Neural progenitor cell (in vitro differentiated cells): Measurements from ENCODE around the gene PSG1. TPM values are rescaled to one million over a fixed set of nuclear protein-coding genes. Genes with fewer than 3 reads are reported as not detected.

Experiments
- DNase-seq: peaks from one replicate; pipeline ENCODE4 v3.0.0-alpha.2; 2016; ENCODE audit warnings: low spot score
- H2AFZ ChIP-seq: fragments of 200-600 bp; sonication (generic); replicated peaks from 2 replicates; pipeline ENCODE4 v1.6.1; 2016; ENCODE audit warnings: antibody characterized with exemption
- H3F3A ChIP-seq: fragments of 200-600 bp; sonication (generic); 2 replicates; pipeline ENCODE4 v1.6.1; 2016; ENCODE audit warnings: antibody characterized with exemption, low read depth
- H3K27ac ChIP-seq: fragments of 200-600 bp; sonication (generic); 2 replicates; pipeline ENCODE4 v1.5.1; 2016; ENCODE audit warnings: mild to moderate bottlenecking
- H3K27me3 ChIP-seq: fragments of 200-600 bp; sonication (generic); 2 replicates; pipeline ENCODE4 v1.6.1; 2016; ENCODE audit warnings: mild to moderate bottlenecking, moderate library complexity
- H3K36me3 ChIP-seq: fragments of 200-600 bp; sonication (generic); 2 replicates; pipeline ENCODE4 v1.5.1; 2016
- H3K4me1 ChIP-seq: fragments of 200-600 bp; sonication (generic); 2 replicates; pipeline ENCODE4 v1.6.1; 2016; ENCODE audit warnings: mixed run types
- H3K4me2 ChIP-seq: fragments of 200-600 bp; sonication (generic); 2 replicates; pipeline ENCODE4 v1.6.1; 2016
- H3K4me3 ChIP-seq: fragments of 200-600 bp; sonication (generic); 2 replicates; pipeline ENCODE4 v1.5.1; 2016
- H3K79me2 ChIP-seq: fragments of 200-600 bp; sonication (generic); 2 replicates; pipeline ENCODE4 v1.6.1; 2016; ENCODE audit warnings: low read depth
- H3K9ac ChIP-seq: fragments of 200-600 bp; sonication (generic); 2 replicates; pipeline ENCODE4 v1.6.1; 2016
- H3K9me3 ChIP-seq: fragments of 200-600 bp; sonication (generic); 2 replicates; pipeline ENCODE4 v1.5.1; 2016; ENCODE audit warnings: low read depth
- H4K20me1 ChIP-seq: fragments of 200-600 bp; sonication (generic); 2 replicates; pipeline ENCODE4 v1.6.1; 2016; ENCODE audit warnings: low read depth
- H3K27ac Mint-ChIP-seq: 3 replicates; pipeline ENCODE4 v1.8.0; 2021; ENCODE audit warnings: mixed read lengths
- H3K27me3 Mint-ChIP-seq: 2 replicates; pipeline ENCODE4 v1.8.0; 2022; ENCODE audit warnings: low read depth, mild to moderate bottlenecking, inconsistent platforms, moderate library complexity, mixed read lengths; ENCODE audit not compliant: insufficient read depth
- H3K36me3 Mint-ChIP-seq: 3 replicates; pipeline ENCODE4 v1.8.0; 2021; ENCODE audit warnings: mixed read lengths
- H3K4me1 Mint-ChIP-seq: 3 replicates; pipeline ENCODE4 v1.8.0; 2021; ENCODE audit warnings: mixed read lengths
- H3K4me3 Mint-ChIP-seq: 3 replicates; pipeline ENCODE4 v1.8.0; 2021; ENCODE audit warnings: mild to moderate bottlenecking, moderate library complexity, mixed read lengths
- H3K9me3 Mint-ChIP-seq: 3 replicates; pipeline ENCODE4 v1.8.0; 2020; ENCODE audit warnings: mixed read lengths
- CTCF ChIP-seq: fragments of 200-600 bp; sonication (generic); IDR thresholded peaks from 2 replicates; pipeline ENCODE4 v1.5.1; 2017; ENCODE audit warnings: antibody characterized with exemption, mild to moderate bottlenecking
- EZH2 ChIP-seq: fragments of 200-600 bp; sonication (generic); IDR thresholded peaks from 2 replicates; pipeline ENCODE4 v1.6.1; 2017; ENCODE audit warnings: antibody characterized with exemption, mild to moderate bottlenecking, moderate library complexity
- EZH2phosphoT487 ChIP-seq: fragments of 200-600 bp; sonication (generic); IDR thresholded peaks from 2 replicates; pipeline ENCODE4 v1.6.1; 2017; ENCODE audit warnings: antibody characterized with exemption
- total RNA-seq: library from RNA; depleted of rRNA; stranded (reverse); fragments of >200 nt; gene quantifications from 2 replicates; pipeline ENCODE4 v1.2.3, GENCODE V29; 2015; ENCODE audit warnings: low replicate concordance

Gene PSG1
- total RNA-seq, 1 donor from 2014 or later, result not detected

- Histone ChIP-seq H3F3A (no peaks in the 10 kb centered on the region), H3K9me3 (no peaks in the 10 kb centered on the region), H3K79me2 (no peaks in the 10 kb centered on the region), H4K20me1 (no peaks in the 10 kb centered on the region), H3K27me3 (no peaks in the 10 kb centered on the region), H3K4me1 (no peaks in the 10 kb centered on the region), H3K36me3 (no peaks in the 10 kb centered on the region), H2AFZ (no peak overlapping the region), H3K9ac (no peak overlapping the region), H3K4me2 (no peak overlapping the region), H3K4me3 (no peak overlapping the region), H3K27ac (no peak overlapping the region)
- peaks cover 39% of the 10 kb centered on the region for H3K9me3 Mint-ChIP-seq
- peaks cover 10% of the 10 kb centered on the region for H3K27me3 Mint-ChIP-seq
- no peaks in the 10 kb centered on the region for H3K4me1 Mint-ChIP-seq
- no peak overlapping the region for H3K27ac Mint-ChIP-seq
- TF ChIP-seq EZH2phosphoT487, result no peak
- TF ChIP-seq EZH2, result no peak
- TF ChIP-seq CTCF, result no peak
- H3K36me3 Mint-ChIP-seq, result no peaks in the 10 kb centered on the region
- no peak overlapping the region for H3K4me3 Mint-ChIP-seq
- DNase-seq, result no peak
Observed at GRCh38 chr19:42816894-42817293, 62.6 kb downstream of the PSG1 start.

Other genes with a start within 250 kb of the PSG1 start
- gene PSG3, start 139.2 kb downstream of the PSG1 start, total RNA-seq, result not detected in 2 replicates
- gene PSG8, start 114.0 kb downstream of the PSG1 start, total RNA-seq, result not detected in 2 replicates
- gene PSG6, start 38.2 kb upstream of the PSG1 start, total RNA-seq, result not detected in 2 replicates
- not detected in 2 replicates for gene PSG7, start 57.5 kb upstream of the PSG1 start, total RNA-seq
- gene PSG11, start 146.8 kb upstream of the PSG1 start, total RNA-seq, result not detected in 2 replicates
- gene PSG2, start 203.0 kb upstream of the PSG1 start, total RNA-seq, result not detected in 2 replicates